Neural cell (in vitro differentiated cells): ENCODE data around the gene PTPRD.

Experiments
- CTCF ChIP-seq: fragments of 450-650 bp; IDR thresholded peaks from 2 replicates; pipeline ENCODE4 v1.5.1; 2014; ENCODE audit warnings: antibody characterized with exemption, mild to moderate bottlenecking, moderate library complexity; ENCODE audit not compliant: poor library complexity, severe bottlenecking
- EP300 ChIP-seq: fragments of 450-650 bp; conservative IDR thresholded peaks from 2 replicates; pipeline ENCODE4 v1.6.1; 2014; ENCODE audit warnings: antibody characterized with exemption, mild to moderate bottlenecking, moderate library complexity; ENCODE audit not compliant: poor library complexity, severe bottlenecking
- POLR2AphosphoS5 ChIP-seq: IDR thresholded peaks from 2 replicates; pipeline ENCODE4 v1.6.1; 2012

DNA sequence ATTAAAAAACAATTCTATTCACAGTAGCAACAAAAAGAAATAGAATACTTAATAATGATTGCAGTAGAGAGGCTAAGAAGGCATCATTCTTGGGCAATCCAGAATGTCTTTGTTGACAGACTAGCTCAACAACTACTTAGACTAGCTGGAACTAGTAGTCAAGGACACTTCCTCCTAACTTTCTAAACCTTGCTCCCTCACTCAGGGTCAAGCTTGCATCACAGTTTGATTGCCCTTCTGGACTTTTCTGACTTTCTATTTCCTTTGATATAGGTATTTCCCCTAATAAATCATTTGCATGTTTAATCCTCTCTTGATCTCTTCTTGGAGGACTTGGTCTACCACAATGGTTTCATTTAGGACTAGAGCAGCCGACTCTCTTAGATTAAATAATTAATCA is 1107.9 kb downstream of the PTPRD start:
- no peak for TF ChIP-seq CTCF
- TF ChIP-seq EP300: no peak
- no peak for TF ChIP-seq POLR2AphosphoS5
